ENCODE measurements around the gene ZNF883. TPM values are rescaled to one million over a fixed set of nuclear protein-coding genes. Genes with fewer than 3 reads are reported as not detected.

The ZNF883 gene
- total RNA-seq, 4 donors from 2014 or later: 0.99 to 2.1 (median 1.5) TPM

- H3K4me1 ChIP-seq: no peaks in the 10 kb centered on the region
- WGBS: 35% methylated on average over 8 of the region's 8 CpGs
- no peaks in the 10 kb centered on the region for H3K9me3 ChIP-seq
- intact Hi-C loops (cut with DNase I): no loop called here
- TF ChIP-seq CTCF (IDR thresholded peaks at IDR 0.05) (peak in 1 of 3 experiments; percentile 13), EP300 (IDR thresholded peaks at IDR 0.05) (no peak)
- H3K4me3 ChIP-seq: no peak overlapping the region
- H3K36me3 ChIP-seq: no peaks in the 10 kb centered on the region
- no peak for DNase-seq (ENCODE audit: extremely low spot score)
- no peak overlapping the region for H3K27ac ChIP-seq (replicated peaks in 1 of 4)
- H3K27me3 ChIP-seq: peaks cover 0 to 9% (median 0%) of the 10 kb centered on the region in 4 donors
Observed at GRCh38 chr9:112925058-112925641, 86.8 kb downstream of the ZNF883 start.

- TF ChIP-seq POLR2AphosphoS5 (IDR thresholded peaks at IDR 0.05): no peak
- TF ChIP-seq CTCF (IDR thresholded peaks at IDR 0.05): peak in 1 of 3 experiments; percentile 27
- intact Hi-C loops (cut with DNase I): no loop called here
Observed at GRCh38 chr9:112921549-112921948, 90.4 kb downstream of the ZNF883 start.

GRCh38 chr9:112917987-112918362 lies 94.0 kb downstream of the ZNF883 start:
- WGBS: 36% methylated on average over 1 of the region's 1 CpG
- TF ChIP-seq POLR2AphosphoS5 (IDR thresholded peaks at IDR 0.05) (no peak), POLR2A (IDR thresholded peaks at IDR 0.05; ENCODE audit: low read depth) (no peak), CTCF (IDR thresholded peaks at IDR 0.05) (no peak), EP300 (IDR thresholded peaks at IDR 0.05) (no peak)
- H3K9me3 ChIP-seq: no peaks in the 10 kb centered on the region

More at GRCh38 chr9:112921549-112921948, 90.4 kb downstream of the ZNF883 start:
- DNase-seq (ENCODE audit: extremely low spot score): no peak
- 36% methylated on average over 3 of the region's 3 CpGs for WGBS
- Histone ChIP-seq H3K27ac (replicated peaks in 1 of 4) (no peak overlapping the region), H3K27me3 (no peaks in the 10 kb centered on the region), H3K9me3 (no peaks in the 10 kb centered on the region), H3K36me3 (no peaks in the 10 kb centered on the region), H3K4me3 (no peak overlapping the region), H3K4me1 (no peaks in the 10 kb centered on the region)

GRCh38 chr9:112917047-112917986 lies 94.7 kb downstream of the ZNF883 start:
- Histone ChIP-seq H3K27ac (replicated peaks in 1 of 4) (no peak overlapping the region), H3K27me3 (no peaks in the 10 kb centered on the region), H3K36me3 (no peaks in the 10 kb centered on the region), H3K9me3 (peaks cover 0 to 3% (median 0%) of the 10 kb centered on the region in 4 donors), H3K4me1 (no peaks in the 10 kb centered on the region), H3K4me3 (no peak overlapping the region)
- TF ChIP-seq CTCF (IDR thresholded peaks at IDR 0.05): no peak
- no peak for TF ChIP-seq POLR2AphosphoS5 (IDR thresholded peaks at IDR 0.05)
- no peak for TF ChIP-seq EP300 (IDR thresholded peaks at IDR 0.05)
- TF ChIP-seq POLR2A (IDR thresholded peaks at IDR 0.05; ENCODE audit: low read depth): no peak
- intact Hi-C loops (cut with DNase I): no loop called here
- no peak for DNase-seq (ENCODE audit: extremely low spot score)
- WGBS: 32% methylated on average over 1 of the region's 1 CpG

More at GRCh38 chr9:112917987-112918362, 94.0 kb downstream of the ZNF883 start:
- Histone ChIP-seq H3K4me1 (no peaks in the 10 kb centered on the region), H3K36me3 (no peaks in the 10 kb centered on the region), H3K27me3 (no peaks in the 10 kb centered on the region), H3K27ac (replicated peaks in 1 of 4) (no peak overlapping the region), H3K4me3 (no peak overlapping the region)
- DNase-seq (ENCODE audit: extremely low spot score): no peak
- intact Hi-C loops (cut with DNase I): no loop called here

Data from esophagus muscularis mucosa (tissue), 4 donors.